Gastrocnemius medialis (tissue), 4 donors: ENCODE data around the gene CAVIN2.

Experiments
- CTCF ChIP-seq, 5 experiments: fragments of 450-650 bp in 3 of 5; fragments of 200-600 bp in 2 of 5; sonication (generic) in 2 of 5; IDR thresholded peaks in 4 of 5; conservative IDR thresholded peaks in 1 of 5; 1 replicate in 4 of 5; 2 replicates in 1 of 5; pipeline ENCODE4 v1.5.1; 2016 to 2019; ENCODE audit warnings: antibody characterized with exemption in 5 of 5, mild to moderate bottlenecking in 3 of 5, moderate library complexity in 3 of 5
- POLR2A ChIP-seq, 2 donors: fragments of 450-650 bp; IDR thresholded peaks; one replicate each; pipeline ENCODE4 v1.6.1; 2017; ENCODE audit warnings: antibody characterized with exemption in 2 of 2, mild to moderate bottlenecking in 2 of 2, moderate library complexity in 2 of 2

DNA sequence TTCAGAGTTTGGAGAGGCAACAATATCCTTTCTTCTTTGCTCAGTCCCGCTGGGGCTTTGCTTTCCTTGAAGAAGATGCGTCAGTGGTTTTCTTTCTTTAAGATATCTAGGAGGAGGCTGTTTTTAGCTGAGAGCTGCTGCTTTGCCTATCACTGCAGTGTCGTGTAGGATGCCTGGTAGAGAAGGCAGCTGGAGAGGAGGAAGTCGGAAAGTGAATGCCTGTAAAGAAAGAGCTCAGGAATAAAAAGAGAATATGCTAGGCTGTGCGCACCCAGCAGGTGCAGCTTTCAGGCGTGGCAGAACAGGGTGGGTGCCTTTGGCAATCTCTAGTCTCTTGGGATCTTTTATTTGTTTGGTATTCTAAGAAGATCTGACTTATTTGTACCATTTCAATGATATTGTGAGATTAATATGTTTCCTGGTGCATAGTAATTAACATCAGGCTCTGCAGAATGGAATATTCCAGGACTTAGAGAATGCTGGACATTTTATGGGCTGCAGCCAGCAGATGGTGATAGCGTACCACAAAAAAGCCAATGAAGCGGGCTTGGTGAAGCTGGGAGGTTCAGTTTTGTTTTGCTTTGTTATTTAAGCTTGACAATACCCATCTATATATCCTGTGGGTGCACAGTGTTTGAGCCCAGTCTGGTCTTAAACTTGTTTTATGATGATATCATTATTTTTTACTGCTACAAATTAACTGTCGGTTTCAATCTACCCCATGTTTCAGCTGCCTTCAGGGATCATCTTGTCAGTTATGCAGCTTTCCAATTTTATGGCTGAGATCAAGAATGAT is 34.9 kb downstream of the CAVIN2 start:
- TF ChIP-seq CTCF (IDR thresholded peaks at IDR 0.05 in 4 of 5, conservative IDR thresholded peaks at IDR 0.05 in 1 of 5), result peak; percentile 21 to 71 (median 62)
- no peak for TF ChIP-seq POLR2A (IDR thresholded peaks at IDR 0.05)
